K562 (cell line): Measurements from ENCODE around the gene ERCC6L. TPM values are rescaled to one million over a fixed set of nuclear protein-coding genes. Genes with fewer than 3 reads are reported as not detected.

Experiments
- ATAC-seq: fragments of 200-7000 bp; cut with Tn5 transposase; 3 replicates; pipeline ENCODE4 v1.9.1; 2020; ENCODE audit warnings: moderate library complexity
- BruUV-seq: library from RNA; stranded (reverse); fragments of 400-500 nt; replicated peaks from 2 replicates; lab custom pipeline; 2021; lab: Mats Ljungman, UMichigan
- CTCF ChIA-PET: fragments of 300-600 bp; formaldehyde crosslinking; extraction: SDS; loops from one replicate; lab custom pipeline; 2021; ENCODE audit warnings: low intra/inter-chr PET ratio; lab: Yijun Ruan, JAX
- POLR2A ChIA-PET: fragments of 300-600, 350-650 bp; sonication (Branson Sonifier 250); formaldehyde crosslinking; extraction: SDS; loops from one replicate; lab custom pipeline; 2021; ENCODE audit warnings: antibody characterized with exemption, inconsistent platforms; lab: Yijun Ruan, JAX
- DNase-seq, 4 experiments: peaks; one replicate each; pipeline versions ENCODE4 v3.0.0 to v3.0.0-alpha.2; 2011 to 2018; ENCODE audit warnings: low spot score in 3 of 4, mixed read lengths in 3 of 4; ENCODE audit errors: extremely low read depth in 1 of 4
- FAIRE-seq: peaks from 2 replicates; lab custom pipeline; 2011; peaks lifted over from hg19 to GRCh38; lab: Jason Lieb, UNC
- H2AFZ ChIP-seq: 2 replicates; pipeline ENCODE4 v1.6.0; 2011; ENCODE audit warnings: low read depth, low read length, control low read depth, inconsistent platforms
- H3K27ac ChIP-seq: fragments of 200-600 bp; 3 replicates; pipeline ENCODE4 v1.8.0; 2011; ENCODE audit warnings: low read depth, mild to moderate bottlenecking, control low read depth, inconsistent platforms, low read length, moderate library complexity, mixed read lengths; ENCODE audit errors: extremely low read depth
- H3K27me3 ChIP-seq, 2 experiments: fragments of 300-600 bp in 1 of 2; 2 replicates in 1 of 2; 3 replicates in 1 of 2; pipeline versions ENCODE4 v1.6.0 to v1.8.0; 2011; ENCODE audit warnings: inconsistent platforms in 2 of 2, low read length in 2 of 2, mild to moderate bottlenecking in 1 of 2, mixed read lengths in 1 of 2, moderate library complexity in 1 of 2; ENCODE audit not compliant: control insufficient read depth in 2 of 2, insufficient read depth in 2 of 2
- H3K36me3 ChIP-seq: fragments of 300-600 bp; 3 replicates; pipeline ENCODE4 v1.8.0; 2011; ENCODE audit warnings: mild to moderate bottlenecking, low read length, inconsistent platforms; ENCODE audit not compliant: control insufficient read depth, insufficient read depth
- H3K4me1 ChIP-seq, 2 experiments: fragments of 200-600 bp in 1 of 2; replicated peaks in 1 of 2; 2 replicates in 1 of 2; 3 replicates in 1 of 2; pipeline versions ENCODE4 v1.5.1 to v1.8.0; 2011; ENCODE audit warnings: inconsistent platforms in 2 of 2, low read length in 2 of 2, mild to moderate bottlenecking in 1 of 2, mixed read lengths in 1 of 2, moderate library complexity in 1 of 2; ENCODE audit not compliant: control insufficient read depth in 2 of 2, insufficient read depth in 2 of 2
- H3K4me2 ChIP-seq: 2 replicates; pipeline ENCODE4 v1.6.1; 2011; ENCODE audit warnings: low read length, control low read depth, inconsistent platforms, mixed read lengths; ENCODE audit not compliant: insufficient read depth
- H3K4me3 ChIP-seq: fragments of 200-600 bp; sonication (generic), shearing (Covaris generic); 2 replicates; pipeline ENCODE4 v1.5.1; 2016; ENCODE audit warnings: control low read depth, inconsistent platforms
- H3K79me2 ChIP-seq: fragments of 200-600 bp; 3 replicates; pipeline ENCODE4 v1.8.0; 2011; ENCODE audit warnings: low read length, inconsistent platforms; ENCODE audit not compliant: control insufficient read depth, insufficient read depth
- H3K9ac ChIP-seq, 2 experiments: 2 replicates each; pipeline versions ENCODE4 v1.6.0 to v1.6.1; 2011; ENCODE audit warnings: low read depth in 2 of 2, low read length in 2 of 2, control low read depth in 1 of 2, inconsistent platforms in 1 of 2, mild to moderate bottlenecking in 1 of 2, mixed read lengths in 1 of 2; ENCODE audit not compliant: insufficient read depth in 1 of 2
- H3K9me1 ChIP-seq: one replicate; pipeline ENCODE4 v1.6.0; 2011; ENCODE audit warnings: inconsistent platforms, mild to moderate bottlenecking, low read length, moderate library complexity; ENCODE audit not compliant: control insufficient read depth, insufficient read depth
- H3K9me3 ChIP-seq: replicated peaks from 2 replicates; pipeline ENCODE4 v1.5.1; 2011; ENCODE audit warnings: low read depth, low read length, inconsistent platforms; ENCODE audit not compliant: control insufficient read depth, insufficient read depth
- H4K20me1 ChIP-seq: replicated peaks from 2 replicates; pipeline ENCODE4 v1.6.1; 2011; ENCODE audit warnings: low read length, inconsistent platforms, mixed read lengths; ENCODE audit not compliant: control insufficient read depth, insufficient read depth
- CBFA2T3 ChIP-seq: fragments of 450-650 bp; IDR thresholded peaks from 2 replicates; pipeline ENCODE4 v1.6.1; 2017
- GATA2 ChIP-seq: sonication (generic); formaldehyde crosslinking; IDR thresholded peaks from 2 replicates; pipeline ENCODE4 v1.4.0; 2020; ENCODE audit warnings: mild to moderate bottlenecking, missing genetic modification reagents
- HBP1 ChIP-seq: fragments of 450-650 bp; formaldehyde crosslinking; IDR thresholded peaks from 2 replicates; pipeline ENCODE4 v1.4.0; 2022; ENCODE audit warnings: missing genetic modification characterization
- ILF3 ChIP-seq: fragments of 450-650 bp; IDR thresholded peaks from 2 replicates; pipeline ENCODE4 v1.6.1; 2018; ENCODE audit warnings: antibody characterized with exemption, mild to moderate bottlenecking, moderate library complexity, borderline replicate concordance
- KDM1A ChIP-seq, 2 experiments: fragments of 450-650 bp; IDR thresholded peaks; 2 replicates each; pipeline ENCODE4 v1.6.1; 2016; ENCODE audit warnings: mild to moderate bottlenecking in 2 of 2
- KDM4B ChIP-seq, 2 experiments: fragments of 450-650 bp in 1 of 2; sonication (generic) in 1 of 2; IDR thresholded peaks; 2 replicates each; pipeline ENCODE4 v1.6.1; 2016 to 2017; ENCODE audit warnings: borderline replicate concordance in 2 of 2, antibody characterized with exemption in 1 of 2, low read depth in 1 of 2, mild to moderate bottlenecking in 1 of 2
- KLF10 ChIP-seq: fragments of 250-450 bp; sonication (Bioruptor Pico); IDR thresholded peaks from 2 replicates; pipeline ENCODE4 v1.6.1; 2021; ENCODE audit warnings: matching md5 sums
- NELFE ChIP-seq: IDR thresholded peaks from 2 replicates; pipeline ENCODE4 v1.6.1; 2011; ENCODE audit warnings: mild to moderate bottlenecking; ENCODE audit not compliant: insufficient read depth, insufficient read length
- NFIC ChIP-seq: fragments of 450-650 bp; IDR thresholded peaks from 2 replicates; pipeline ENCODE4 v1.6.1; 2017; ENCODE audit warnings: mild to moderate bottlenecking, inconsistent platforms
- RFX5 ChIP-seq: IDR thresholded peaks from 2 replicates; pipeline ENCODE4 v1.6.1; 2011; ENCODE audit warnings: low read depth, mild to moderate bottlenecking, improper control_type of control experiment, low read length
- TCF3 ChIP-seq: sonication (generic); formaldehyde crosslinking; IDR thresholded peaks from 2 replicates; pipeline ENCODE4 v1.4.0; 2020; ENCODE audit warnings: mild to moderate bottlenecking, missing genetic modification reagents
- TEAD4 ChIP-seq, 2 experiments: sonication (generic) in 1 of 2; formaldehyde crosslinking in 1 of 2; IDR thresholded peaks; 2 replicates each; pipeline versions ENCODE4 v1.6.1 to v1.8.0; 2012 to 2022; ENCODE audit warnings: borderline replicate concordance in 1 of 2, inconsistent platforms in 1 of 2, low read length in 1 of 2, mild to moderate bottlenecking in 1 of 2, missing genetic modification reagents in 1 of 2
- THAP7 ChIP-seq: fragments of 250-450 bp; sonication (Bioruptor Pico); IDR thresholded peaks from 2 replicates; pipeline ENCODE4 v1.5.0; 2021
- ZFP91 ChIP-seq: sonication (generic); formaldehyde crosslinking; IDR thresholded peaks from 2 replicates; pipeline ENCODE4 v1.8.0; 2022; ENCODE audit warnings: mild to moderate bottlenecking, missing genetic modification reagents
- ZNF324 ChIP-seq: fragments of 250-450 bp; sonication (Bioruptor Pico); IDR thresholded peaks from 2 replicates; pipeline ENCODE4 v1.4.0; 2020; ENCODE audit warnings: mild to moderate bottlenecking
- ZNF511 ChIP-seq: sonication (generic); formaldehyde crosslinking; IDR thresholded peaks from 2 replicates; pipeline ENCODE4 v1.8.0; 2022; ENCODE audit warnings: mild to moderate bottlenecking, missing genetic modification reagents
- ZNF639 ChIP-seq, 2 experiments: fragments of 200-800 bp in 1 of 2; sonication (Bioruptor generic) in 1 of 2; sonication (generic) in 1 of 2; formaldehyde crosslinking in 1 of 2; IDR thresholded peaks in 1 of 2; conservative IDR thresholded peaks in 1 of 2; 2 replicates each; pipeline versions ENCODE4 v1.5.0 to v1.6.1; 2016 to 2020; ENCODE audit warnings: missing compliant biosample characterization in 1 of 2, missing genetic modification characterization in 1 of 2, missing genetic modification reagents in 1 of 2
- WGBS: fragments of 100-300 bp; shearing (Covaris generic); methylation state at CpG from one replicate; pipeline ENCODE4 v1.1.6; 2016; ENCODE audit warnings: low coverage, mixed read lengths; ENCODE audit not compliant: insufficient coverage; ENCODE audit errors: missing lambda C conversion rate; 5-methylcytosine and 5-hydroxymethylcytosine counted together
- in situ Hi-C: fragments of 300-500 bp; cut with MboI; formaldehyde crosslinking; loops from 4 replicates; pipeline ENCODE4 v1.15.0; 2018; ENCODE audit warnings: inconsistent platforms, mixed read lengths
- intact Hi-C: fragments of 100-400 bp; cut with micrococcal nuclease; formaldehyde crosslinking; loops from 2 replicates; pipeline ENCODE4 v1.14.2; 2022
- polyA plus RNA-seq, 8 experiments: library from polyadenylated mRNA; depleted of rRNA in 4 of 8; stranded (reverse) in 5 of 8; unstranded in 3 of 8; fragments of >200 nt; fragmentation: Nextera tagmentation in 2 of 8; fragmentation: Illumina TruSeq in 1 of 8; extraction: Ambion mirVana in 2 of 8; extraction: Trizol in 1 of 8; gene quantifications; 2 replicates each; pipeline versions ENCODE4 v1.2.1 to v1.2.3, GENCODE V29; 2011 to 2014; ENCODE audit warnings: inconsistent platforms in 1 of 8, missing spikeins in 1 of 8
- total RNA-seq, 7 experiments: library from RNA; depleted of rRNA in 6 of 7; stranded (reverse); fragments of >200 nt in 6 of 7; fragmentation: Illumina TruSeq in 2 of 7; extraction: Trizol in 2 of 7; gene quantifications; 2 replicates each; pipeline versions ENCODE4 v1.2.1 to v1.2.3, GENCODE V29; 2011 to 2021; ENCODE audit warnings: low replicate concordance in 1 of 7

The ERCC6L gene
- total and polyA plus RNA-seq, 9 of the 15 experiments (the other 6 are each of a cell fraction or from before 2014, with no cell fraction given) = 6.4 to 17.4 (median 11.9) TPM

- Histone ChIP-seq H3K27ac (no peak overlapping the region), H3K4me1 (peaks cover 0 to 3% of the 10 kb centered on the region in 2 experiments; a peak in 2 of 5 replicates), H3K79me2 (no peaks in the 10 kb centered on the region), H3K4me3 (no peak overlapping the region), H3K9ac (peak overlapping the region in 1 of 2 experiments; percentile 26; a peak in 1 of 4 replicates), H3K36me3 (no peaks in the 10 kb centered on the region), H4K20me1 (no peaks in the 10 kb centered on the region), H3K9me1 (no peaks in the 10 kb centered on the region), H3K4me2 (no peak overlapping the region), H2AFZ (no peak overlapping the region), H3K27me3 (peaks cover 0 to 5% of the 10 kb centered on the region in 2 experiments; a peak in 1 of 5 replicates), H3K9me3 (no peaks in the 10 kb centered on the region)
- DNase-seq = peak in 3 of 4 experiments; percentile 24 to 32 (median 25)
- ATAC-seq = peak; percentile 19; the same call in 2 of the 3 replicates
- CTCF ChIA-PET = no interaction called here
- intact Hi-C loops (no loop called here), in situ Hi-C loops (no loop called here)
- BruUV-seq = no TSS peak
- no peak for FAIRE-seq
- WGBS = 12% methylated on average over 6 of the region's 7 CpGs
- POLR2A ChIA-PET = interaction anchor here (0.7 to 2.3 kb wide), 4 partner anchors 10 to 19 kb away, joined by 4 to 6 read pairs (median 5); partner anchors contain the start of gene RPS4X
- TF ChIP-seq NELFE = no peak
- TF ChIP-seq TCF3 (CRISPR knock-in tag) = 0 out of 2 replicates have a peak, but pooled peaks have one; percentile 10
- no peak for TF ChIP-seq HBP1 (CRISPR knock-in tag)
- TF ChIP-seq ZNF639 (CRISPR knock-in tag; conservative IDR thresholded peaks at IDR 0.05 in 1 of 2, IDR thresholded peaks at IDR 0.05 in 1 of 2) = no peak
- 0 out of 2 replicates have a peak, but pooled peaks have one; percentile 21 for TF ChIP-seq TEAD4 (IDR thresholded peaks at IDR 0.05; ENCODE audit: low read length)
- no peak for TF ChIP-seq TEAD4 (CRISPR knock-in tag; IDR thresholded peaks at IDR 0.05; ENCODE audit: borderline replicate concordance)
- peak; percentile 47 to 60; a peak in 2 of 4 replicates for TF ChIP-seq KDM1A (IDR thresholded peaks at IDR 0.05)
- TF ChIP-seq RFX5 = no peak
- TF ChIP-seq ZNF511 = no peak
- no peak for TF ChIP-seq ZFP91 (CRISPR knock-in tag)
- no peak for TF ChIP-seq KDM4B (IDR thresholded peaks at IDR 0.05; ENCODE audit: borderline replicate concordance in 2 of 2, low read depth in 1 of 2)
- TF ChIP-seq THAP7 (CRISPR knock-in tag) = no peak
- peak; percentile 68 for TF ChIP-seq CBFA2T3
- no peak for TF ChIP-seq ILF3
- TF ChIP-seq KLF10 (CRISPR knock-in tag) = no peak
- no peak for TF ChIP-seq GATA2 (CRISPR knock-in tag)
- TF ChIP-seq ZNF324 (CRISPR knock-in tag) = 0 out of 2 replicates have a peak, but pooled peaks have one; percentile 54
- peak; percentile 90 for TF ChIP-seq NFIC
These were observed 19.3 kb upstream of the ERCC6L start for GRCh38 chrX:72258174-72258573.
